Stimulated activated CD4-positive, alpha-beta T cell treated with anti-CD3 and anti-CD28 coated beads, Interleukin-4, amount 100 ng/mL, for 48 hours (primary cell): ENCODE data around the gene MYO18B.

Experiments used
- DNase-seq, 2 donors: peaks; one replicate each; pipeline ENCODE4 v3.0.0-alpha.2; 2020; ENCODE audit warnings: low read depth in 2 of 2

MYO18B gene

GRCh38 chr22:25749420-25750169, 7.6 kb downstream of the MYO18B start:
- DNase-seq = peak; percentile 22 to 24

GRCh38 chr22:25750569-25751173, 8.7 kb downstream of the MYO18B start:
- no peak for DNase-seq

- no peak for DNase-seq
These were observed 9.2 kb downstream of the MYO18B start for GRCh38 chr22:25751174-25751581.

- DNase-seq = no peak
These were observed 10.7 kb downstream of the MYO18B start for GRCh38 chr22:25752615-25753214.

- DNase-seq = no peak
These were observed 11.3 kb downstream of the MYO18B start for GRCh38 chr22:25753252-25753651.

DNA sequence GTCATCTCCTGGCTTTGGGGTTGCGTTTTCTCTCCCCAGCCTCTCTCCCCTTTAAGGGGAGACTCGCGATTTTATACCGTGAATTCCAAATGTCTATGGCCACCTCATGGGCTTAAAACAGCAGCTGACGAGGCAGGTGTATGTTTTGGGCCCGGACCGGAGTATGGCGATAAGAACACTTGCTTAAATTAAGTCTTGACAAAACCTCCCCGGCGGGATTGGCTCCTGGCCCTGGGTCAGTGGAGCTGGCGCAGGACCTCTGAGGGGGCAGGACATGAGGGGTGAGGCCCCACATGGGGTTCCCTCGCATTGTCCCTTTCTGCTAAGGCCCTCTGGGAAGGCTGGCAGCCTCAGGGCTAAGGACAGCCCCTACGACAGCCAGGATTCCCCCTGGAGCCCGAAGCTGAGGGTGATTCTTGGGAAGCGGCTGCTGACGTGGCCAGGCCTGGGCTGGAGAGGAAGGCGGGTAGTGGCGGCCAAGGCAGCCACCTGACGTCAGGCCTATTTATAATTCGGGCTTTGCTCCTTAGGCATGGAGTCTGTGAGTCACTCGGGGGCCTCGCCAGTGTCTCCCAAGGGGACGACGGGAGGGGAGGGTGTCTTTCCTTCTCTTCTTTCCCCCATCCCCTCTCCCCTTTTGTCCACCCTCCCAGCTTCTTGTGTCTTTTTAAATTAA, 12.7 kb downstream of the MYO18B start:
- DNase-seq = no peak

DNA sequence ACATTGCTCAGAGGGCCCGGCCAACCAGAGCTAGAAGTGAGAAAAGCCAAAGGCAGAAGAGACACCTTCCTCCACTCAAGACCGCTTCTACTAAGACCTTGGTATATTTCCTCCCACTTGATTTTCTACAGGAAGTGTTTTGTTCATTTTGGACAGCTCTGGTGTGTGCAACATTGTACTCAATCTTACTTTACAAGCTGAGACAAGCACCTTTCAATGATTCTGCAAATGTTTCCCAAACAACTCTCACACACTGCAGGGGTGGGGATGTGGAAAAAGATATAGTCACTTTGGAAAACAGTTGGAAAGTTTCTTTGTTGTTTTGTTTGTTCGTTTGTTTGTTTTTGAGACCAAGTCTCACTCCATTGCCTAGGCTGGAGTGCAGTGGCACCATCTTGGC, 15.7 kb downstream of the MYO18B start:
- DNase-seq = no peak

DNA sequence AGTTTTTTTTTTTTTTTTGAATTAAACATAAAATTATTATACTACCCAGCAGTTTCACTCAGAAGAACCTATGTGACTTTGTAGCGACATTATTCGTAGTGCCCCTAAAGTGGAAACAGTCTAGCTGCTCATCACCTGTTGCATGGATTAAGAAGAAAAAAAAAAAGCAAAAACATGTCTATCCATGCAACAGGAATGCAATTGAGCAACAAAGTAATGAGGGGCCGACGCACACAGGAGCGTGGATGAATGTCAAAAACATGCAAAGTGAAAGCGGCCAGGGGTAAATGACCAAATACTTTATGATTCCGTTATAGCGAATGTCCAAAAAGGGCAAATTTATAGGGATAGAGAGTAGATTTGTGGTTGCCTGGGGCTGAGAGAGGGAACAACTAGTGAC, 16.3 kb downstream of the MYO18B start:
- no peak for DNase-seq

GRCh38 chr22:25759825-25760231, 17.8 kb downstream of the MYO18B start:
- DNase-seq = no peak

- no peak for DNase-seq
These were observed 18.3 kb downstream of the MYO18B start for GRCh38 chr22:25760294-25760693.

DNA sequence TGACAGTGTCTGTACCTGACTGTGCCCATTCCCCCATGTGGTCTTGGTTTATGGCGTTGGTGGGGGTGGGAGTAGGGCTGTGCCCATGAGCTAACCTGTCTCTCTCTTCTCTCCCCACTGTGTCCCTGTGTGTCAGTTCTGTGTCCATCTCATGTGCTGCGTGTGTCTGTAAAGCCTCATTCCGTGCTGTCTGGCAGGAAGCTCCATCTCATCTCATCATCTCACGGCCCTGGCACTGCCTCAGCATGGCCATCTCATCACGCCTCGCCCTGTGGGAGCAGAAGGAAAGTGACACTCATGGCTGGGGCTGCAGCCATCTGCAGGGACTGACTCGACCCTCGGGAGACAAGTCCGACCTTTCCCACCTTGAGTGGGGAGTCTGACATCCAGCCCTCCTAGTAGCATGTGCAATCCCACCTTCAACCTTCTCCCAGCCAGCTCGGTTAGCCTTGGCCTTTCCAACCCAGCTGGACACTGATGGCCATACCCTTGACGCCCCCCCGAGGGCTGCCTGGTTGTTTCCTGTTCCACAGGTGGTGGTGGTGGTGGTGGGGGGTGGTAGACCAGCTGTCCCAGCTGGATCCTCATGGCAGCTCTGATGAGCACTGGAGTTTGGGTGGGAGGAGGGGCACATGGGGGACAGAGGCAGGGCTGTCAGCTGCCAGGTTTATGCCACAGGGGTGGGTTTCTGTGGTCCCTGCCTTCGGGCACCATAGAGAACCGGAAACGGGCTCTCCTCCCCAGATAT, 19.0 kb downstream of the MYO18B start:
- no peak for DNase-seq

DNA sequence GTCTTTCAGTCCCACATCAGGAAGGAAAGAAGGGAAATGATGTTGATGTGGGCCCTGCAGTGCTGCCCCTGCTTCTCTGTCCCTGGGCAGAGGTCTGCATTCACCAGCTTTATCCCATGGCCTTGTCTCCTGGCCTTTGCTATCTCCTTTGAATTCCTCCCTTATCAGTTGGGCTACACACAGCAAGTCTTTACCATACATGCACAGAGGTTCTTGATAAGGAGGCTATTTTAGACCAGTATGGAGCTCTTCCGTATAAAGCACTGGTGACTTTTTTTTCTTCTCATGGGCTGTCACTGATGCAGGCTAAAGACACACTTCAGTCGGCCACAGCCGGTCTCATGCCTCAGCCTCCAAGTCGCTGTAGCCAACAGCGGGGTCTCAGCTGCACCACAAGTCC, 20.2 kb downstream of the MYO18B start:
- no peak for DNase-seq

GRCh38 chr22:25763239-25763777, 21.3 kb downstream of the MYO18B start:
- no peak for DNase-seq

GRCh38 chr22:25764270-25765015, 22.5 kb downstream of the MYO18B start:
- no peak for DNase-seq

DNA sequence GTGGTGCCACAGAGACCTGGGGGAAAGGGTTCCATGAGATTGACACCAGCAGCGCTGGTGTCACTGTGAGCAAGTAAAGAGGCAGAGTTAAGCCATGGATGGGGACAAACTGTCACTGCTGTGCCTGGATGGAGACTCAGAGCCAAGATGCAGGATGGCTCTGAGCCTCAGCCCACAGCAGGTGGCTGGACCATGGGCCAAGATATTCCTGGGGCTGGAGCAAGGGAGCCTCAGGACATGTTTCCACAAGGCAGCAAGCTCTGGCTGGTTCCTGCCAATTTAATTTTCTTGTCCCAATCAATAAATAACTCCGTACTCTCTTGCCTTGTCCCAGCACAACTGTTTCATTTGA, 23.0 kb downstream of the MYO18B start:
- no peak for DNase-seq

GRCh38 chr22:25765801-25766200, 23.8 kb downstream of the MYO18B start:
- DNase-seq = no peak

DNA sequence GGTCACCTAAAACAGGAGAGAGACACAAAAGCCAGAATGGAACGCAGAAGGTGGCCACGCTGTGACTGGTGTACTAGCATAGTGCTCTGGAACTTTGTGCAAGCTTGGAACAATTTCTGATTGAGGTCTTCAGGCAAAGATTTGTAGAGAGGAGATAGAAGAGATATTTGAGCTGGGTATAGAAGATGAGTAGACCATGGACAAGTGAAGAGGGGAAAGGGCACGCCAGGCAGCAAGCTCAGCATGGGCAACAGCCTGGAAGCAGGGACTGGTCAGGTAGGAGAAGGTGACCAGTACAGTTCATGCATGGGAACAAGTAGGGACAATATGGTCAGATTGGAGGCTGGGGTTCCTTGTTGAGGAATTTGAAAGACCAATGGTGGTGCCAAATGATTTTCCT, 24.4 kb downstream of the MYO18B start:
- no peak for DNase-seq

DNA sequence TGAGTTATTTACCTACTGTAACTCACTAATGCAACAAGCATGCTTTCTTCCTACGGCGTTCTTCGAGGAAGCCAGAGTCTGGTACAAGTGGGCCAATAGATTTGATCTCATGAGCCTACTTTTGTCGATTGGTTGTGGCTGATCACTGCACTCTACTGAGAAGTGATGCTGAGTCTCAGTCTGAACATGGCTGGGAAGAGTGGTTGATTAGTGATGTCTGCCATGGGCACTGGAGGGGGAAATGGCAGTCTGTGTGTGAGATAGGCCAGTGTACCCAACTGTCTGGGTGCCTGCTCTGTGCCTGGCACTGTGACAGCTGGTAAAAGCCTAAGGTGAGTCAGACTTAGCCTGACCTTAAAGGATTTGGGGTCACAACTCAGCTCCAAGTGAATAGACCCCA, 28.3 kb downstream of the MYO18B start:
- no peak for DNase-seq

DNA sequence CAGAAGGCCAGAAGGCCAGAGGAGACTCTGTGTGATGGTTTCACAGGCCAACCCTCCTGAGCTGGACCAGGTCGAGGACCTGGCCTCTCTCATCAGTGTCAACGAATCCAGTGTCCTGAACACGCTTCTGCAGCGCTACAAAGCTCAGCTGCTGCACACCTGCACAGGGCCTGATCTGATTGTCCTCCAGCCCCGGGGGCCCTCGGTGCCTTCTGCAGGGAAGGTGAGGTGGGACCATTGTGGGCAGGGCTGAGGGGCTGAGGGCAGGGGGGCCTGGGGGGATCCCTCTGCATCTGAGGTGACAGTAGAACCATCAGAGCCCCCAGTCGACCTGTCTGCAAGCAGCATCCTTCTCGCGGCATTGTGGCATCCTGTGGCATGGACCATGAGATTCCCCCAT, 30.3 kb downstream of the MYO18B start:
- DNase-seq = no peak

- no peak for DNase-seq
These were observed 32.6 kb downstream of the MYO18B start for GRCh38 chr22:25774575-25775026.

DNA sequence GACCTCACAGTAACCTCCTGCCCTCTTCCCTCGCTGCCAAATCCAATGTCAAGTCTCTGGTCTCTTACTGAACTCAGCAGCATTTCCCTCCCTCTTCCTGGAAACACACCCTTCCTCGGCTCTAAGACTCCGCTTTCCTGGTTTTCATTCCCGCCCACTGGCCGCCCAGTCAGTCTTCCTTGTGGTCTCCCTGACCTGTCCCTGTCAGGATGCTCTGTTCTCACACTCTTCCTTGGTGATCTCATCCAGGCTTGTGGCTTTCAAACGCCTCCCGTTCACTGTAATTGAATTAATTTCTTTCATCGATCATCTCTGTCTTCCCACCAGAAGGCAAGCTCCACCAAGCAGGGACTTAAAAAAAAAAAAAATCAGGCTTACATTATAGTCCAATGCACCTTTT, 33.5 kb downstream of the MYO18B start:
- DNase-seq = no peak
